SK-N-SH treated with all-trans-retinoic acid at 6 μM for 48 hours (cell line): ENCODE measurements around the gene WNK2.

ENCODE experiments used
- BACH2 ChIP-seq: fragments of 250-450 bp; sonication (Bioruptor Pico); IDR thresholded peaks from 2 replicates; pipeline ENCODE4 v1.9.0; 2021; ENCODE audit warnings: mild to moderate bottlenecking, borderline replicate concordance
- CREB5 ChIP-seq: fragments of 250-450 bp; sonication (Bioruptor Pico); IDR thresholded peaks from 2 replicates; pipeline ENCODE4 v1.5.1; 2020; ENCODE audit warnings: low read depth, mild to moderate bottlenecking, moderate library complexity
- ESRRG ChIP-seq: fragments of 250-450 bp; sonication (Bioruptor Pico); IDR thresholded peaks from 2 replicates; pipeline ENCODE4 v1.6.1; 2021; ENCODE audit warnings: mild to moderate bottlenecking
- ISL1 ChIP-seq: fragments of 250-450 bp; sonication (Bioruptor Pico); IDR thresholded peaks from 2 replicates; pipeline ENCODE4 v2.1.2; 2022; ENCODE audit warnings: mild to moderate bottlenecking, moderate library complexity
- PATZ1 ChIP-seq: fragments of 250-450 bp; sonication (Bioruptor Pico); IDR thresholded peaks from 2 replicates; pipeline ENCODE4 v1.8.0; 2020; ENCODE audit warnings: mild to moderate bottlenecking, moderate library complexity, borderline replicate concordance
- RARB ChIP-seq: fragments of 250-450 bp; sonication (Bioruptor Pico); IDR thresholded peaks from 2 replicates; pipeline ENCODE4 v1.8.0; 2021; ENCODE audit warnings: mild to moderate bottlenecking, moderate library complexity
- TCF4 ChIP-seq: fragments of 250-450 bp; sonication (Bioruptor Pico); IDR thresholded peaks from 2 replicates; pipeline ENCODE4 v1.8.0; 2021; ENCODE audit warnings: mild to moderate bottlenecking, moderate library complexity, borderline replicate concordance
- TOX ChIP-seq: fragments of 250-450 bp; sonication (Bioruptor Pico); IDR thresholded peaks from 2 replicates; pipeline ENCODE4 v1.8.0; 2021; ENCODE audit warnings: mild to moderate bottlenecking, moderate library complexity, borderline replicate concordance
- ZFP3 ChIP-seq: fragments of 250-450 bp; sonication (Bioruptor Pico); IDR thresholded peaks from 2 replicates; pipeline ENCODE4 v1.5.0; 2020; ENCODE audit warnings: mild to moderate bottlenecking, moderate library complexity
- TF ChIP-seq, protein P1 (sequence below): fragments of 250-450 bp; sonication (Bioruptor Pico); IDR thresholded peaks from 2 replicates; pipeline ENCODE4 v1.5.0; 2020; ENCODE audit warnings: mild to moderate bottlenecking, moderate library complexity

DNA sequence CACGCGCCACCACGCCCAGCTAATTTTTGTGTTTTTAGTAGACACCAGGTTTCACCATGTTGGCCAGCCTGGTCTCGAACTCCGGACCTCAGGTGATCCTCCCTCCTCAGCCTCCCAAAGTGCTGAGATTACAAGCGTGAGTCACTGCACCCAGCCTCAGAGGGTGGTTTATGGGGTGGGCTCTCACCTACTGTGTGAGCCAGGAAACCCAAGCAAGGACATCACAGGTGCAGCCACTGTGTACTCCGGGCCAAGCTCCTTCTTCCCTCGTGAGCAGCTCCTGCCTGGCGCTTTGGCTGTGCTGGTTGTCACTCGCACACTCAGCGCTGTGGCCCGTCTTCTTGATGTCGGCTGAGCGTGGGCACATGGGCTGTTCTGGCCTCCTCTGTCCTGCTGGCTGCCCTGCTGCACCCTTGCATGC, 70.1 kb downstream of the WNK2 start:
- TF ChIP-seq CREB5 (no peak), ZFP3 (CRISPR knock-in tag) (no peak), TCF4 (CRISPR knock-in tag) (no peak), PATZ1 (CRISPR knock-in tag) (no peak), TOX (CRISPR knock-in tag) (no peak), ISL1 (CRISPR knock-in tag) (no peak), RARB (CRISPR knock-in tag) (no peak), BACH2 (CRISPR knock-in tag) (no peak), ESRRG (no peak)
- TF ChIP-seq, protein P1, sequence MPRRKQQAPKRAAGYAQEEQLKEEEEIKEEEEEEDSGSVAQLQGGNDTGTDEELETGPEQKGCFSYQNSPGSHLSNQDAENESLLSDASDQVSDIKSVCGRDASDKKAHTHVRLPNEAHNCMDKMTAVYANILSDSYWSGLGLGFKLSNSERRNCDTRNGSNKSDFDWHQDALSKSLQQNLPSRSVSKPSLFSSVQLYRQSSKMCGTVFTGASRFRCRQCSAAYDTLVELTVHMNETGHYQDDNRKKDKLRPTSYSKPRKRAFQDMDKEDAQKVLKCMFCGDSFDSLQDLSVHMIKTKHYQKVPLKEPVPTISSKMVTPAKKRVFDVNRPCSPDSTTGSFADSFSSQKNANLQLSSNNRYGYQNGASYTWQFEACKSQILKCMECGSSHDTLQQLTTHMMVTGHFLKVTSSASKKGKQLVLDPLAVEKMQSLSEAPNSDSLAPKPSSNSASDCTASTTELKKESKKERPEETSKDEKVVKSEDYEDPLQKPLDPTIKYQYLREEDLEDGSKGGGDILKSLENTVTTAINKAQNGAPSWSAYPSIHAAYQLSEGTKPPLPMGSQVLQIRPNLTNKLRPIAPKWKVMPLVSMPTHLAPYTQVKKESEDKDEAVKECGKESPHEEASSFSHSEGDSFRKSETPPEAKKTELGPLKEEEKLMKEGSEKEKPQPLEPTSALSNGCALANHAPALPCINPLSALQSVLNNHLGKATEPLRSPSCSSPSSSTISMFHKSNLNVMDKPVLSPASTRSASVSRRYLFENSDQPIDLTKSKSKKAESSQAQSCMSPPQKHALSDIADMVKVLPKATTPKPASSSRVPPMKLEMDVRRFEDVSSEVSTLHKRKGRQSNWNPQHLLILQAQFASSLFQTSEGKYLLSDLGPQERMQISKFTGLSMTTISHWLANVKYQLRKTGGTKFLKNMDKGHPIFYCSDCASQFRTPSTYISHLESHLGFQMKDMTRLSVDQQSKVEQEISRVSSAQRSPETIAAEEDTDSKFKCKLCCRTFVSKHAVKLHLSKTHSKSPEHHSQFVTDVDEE (CRISPR knock-in tag): no peak
